ENCODE measurements around the gene SLC22A23. TPM values are rescaled to one million over a fixed set of nuclear protein-coding genes. Genes with fewer than 3 reads are reported as not detected.

SLC22A23 gene
- total RNA-seq, 1 experiment from 2014 or later: 6.8 TPM

DNA sequence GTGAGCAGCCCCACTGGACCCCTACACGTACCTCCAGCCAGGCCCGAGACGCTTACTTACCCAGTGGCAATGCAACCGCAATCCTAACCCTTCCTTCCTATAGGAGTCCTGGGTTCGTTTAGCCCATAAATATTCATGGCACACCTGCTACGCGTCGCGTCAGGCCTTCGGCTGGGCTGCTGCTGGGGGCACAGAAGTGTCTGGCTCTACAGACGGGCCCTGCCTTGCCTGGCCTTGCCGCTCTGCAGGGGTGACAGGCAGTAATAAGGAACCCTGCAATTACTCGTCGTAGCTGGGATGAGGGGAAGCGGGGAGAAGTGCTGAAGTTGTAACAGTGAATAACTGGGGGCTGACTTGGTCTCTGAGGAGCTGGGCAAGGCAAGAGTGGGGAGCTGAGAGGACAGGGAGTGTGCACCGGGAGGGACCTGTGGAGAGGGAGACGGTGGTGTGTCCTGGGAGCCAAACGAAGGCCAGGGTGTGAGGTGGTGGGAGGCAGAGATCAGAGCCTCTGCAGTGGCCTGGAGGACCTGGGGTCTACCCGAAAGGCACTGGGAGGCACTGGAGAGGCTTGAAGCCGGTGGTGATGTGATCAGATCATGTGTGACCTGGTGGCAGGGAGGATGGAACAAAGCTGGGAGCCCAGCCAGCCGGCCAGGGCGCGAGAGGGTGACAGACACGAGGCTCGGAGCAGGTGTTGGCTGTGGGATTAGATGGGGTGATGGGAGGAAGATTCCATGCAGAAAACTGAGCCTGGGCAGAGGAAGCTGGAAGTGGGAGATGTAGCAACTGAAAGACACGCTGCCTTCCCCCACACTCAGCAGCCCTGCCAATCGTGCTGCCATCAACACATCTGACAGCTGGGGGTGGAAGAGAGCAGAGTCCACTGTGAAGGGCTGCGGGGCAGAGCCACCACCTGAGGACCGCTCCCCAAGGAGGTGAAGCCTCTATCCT lies 161.7 kb downstream of the SLC22A23 start:
- no peak overlapping the region for H3K14ac ChIP-seq (ENCODE audit: insufficient read depth, low read length)
- no peaks in the 10 kb centered on the region for H3K9me3 Mint-ChIP-seq
- no peak overlapping the region for H2AFZ ChIP-seq (ENCODE audit: low read length)
- H2BK20ac ChIP-seq (ENCODE audit: low read depth, low read length, poor library complexity, severe bottlenecking): no peak overlapping the region
- no CpG with 5 or more reads among the region's 29 CpGs for WGBS (ENCODE audit: extremely low coverage, insufficient read length, low lambda C conversion rate)
- H3K9me3 ChIP-seq (ENCODE audit: control insufficient read depth, low read depth, low read length): no peaks in the 10 kb centered on the region
- H2AK5ac ChIP-seq (ENCODE audit: insufficient read length, low read length): no peak overlapping the region
- TF ChIP-seq, protein P1, sequence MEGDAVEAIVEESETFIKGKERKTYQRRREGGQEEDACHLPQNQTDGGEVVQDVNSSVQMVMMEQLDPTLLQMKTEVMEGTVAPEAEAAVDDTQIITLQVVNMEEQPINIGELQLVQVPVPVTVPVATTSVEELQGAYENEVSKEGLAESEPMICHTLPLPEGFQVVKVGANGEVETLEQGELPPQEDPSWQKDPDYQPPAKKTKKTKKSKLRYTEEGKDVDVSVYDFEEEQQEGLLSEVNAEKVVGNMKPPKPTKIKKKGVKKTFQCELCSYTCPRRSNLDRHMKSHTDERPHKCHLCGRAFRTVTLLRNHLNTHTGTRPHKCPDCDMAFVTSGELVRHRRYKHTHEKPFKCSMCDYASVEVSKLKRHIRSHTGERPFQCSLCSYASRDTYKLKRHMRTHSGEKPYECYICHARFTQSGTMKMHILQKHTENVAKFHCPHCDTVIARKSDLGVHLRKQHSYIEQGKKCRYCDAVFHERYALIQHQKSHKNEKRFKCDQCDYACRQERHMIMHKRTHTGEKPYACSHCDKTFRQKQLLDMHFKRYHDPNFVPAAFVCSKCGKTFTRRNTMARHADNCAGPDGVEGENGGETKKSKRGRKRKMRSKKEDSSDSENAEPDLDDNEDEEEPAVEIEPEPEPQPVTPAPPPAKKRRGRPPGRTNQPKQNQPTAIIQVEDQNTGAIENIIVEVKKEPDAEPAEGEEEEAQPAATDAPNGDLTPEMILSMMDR (conservative IDR thresholded peaks at IDR 0.05): peak; percentile 59; the same call in 2 of the 3 replicates
- H3K4ac ChIP-seq (ENCODE audit: low read depth, low read length): no peak overlapping the region
- H3K27ac ChIP-seq (ENCODE audit: insufficient read length, low read depth, low read length): no peak overlapping the region
- no peaks in the 10 kb centered on the region for H3K79me1 ChIP-seq (ENCODE audit: insufficient read depth, low read depth, low read length, poor library complexity, severe bottlenecking)
- no peak overlapping the region for H4K91ac ChIP-seq (ENCODE audit: insufficient read length, low read depth, low read length)
- peak overlapping the region in 2 of 3 experiments; percentile 59 to 74; a peak in 4 of 7 replicates for H3K27ac Mint-ChIP-seq
- H4K20me1 ChIP-seq (ENCODE audit: control insufficient read depth, insufficient read depth, insufficient read length): no peaks in the 10 kb centered on the region
- DNase-seq: no peak
- H3K79me2 ChIP-seq (ENCODE audit: insufficient read depth, low read length): no peaks in the 10 kb centered on the region
- H2BK12ac ChIP-seq (ENCODE audit: insufficient read length, low read depth, low read length): no peak overlapping the region
- no peaks in the 10 kb centered on the region for H3K23me2 ChIP-seq (ENCODE audit: insufficient read length, low read depth, low read length, poor library complexity, severe bottlenecking)
- no peak overlapping the region for H3K56ac ChIP-seq (ENCODE audit: insufficient read length, low read depth, low read length)
- peaks cover 0 to 22% (median 0%) of the 10 kb centered on the region in 3 experiments; a peak in 3 of 7 replicates for H3K36me3 Mint-ChIP-seq (ENCODE audit: insufficient read depth in 1 of 3, low read depth in 3 of 3)
- no peaks in the 10 kb centered on the region for H3K27me3 ChIP-seq (ENCODE audit: insufficient read depth, low read length)
- no peak overlapping the region for H3K9ac ChIP-seq (ENCODE audit: extremely low read depth, insufficient read length, low read length)
- no peaks in the 10 kb centered on the region for H3K4me1 ChIP-seq (ENCODE audit: insufficient read depth, low read length)
- no peak overlapping the region for H2BK120ac ChIP-seq (ENCODE audit: low read depth, low read length, poor library complexity, severe bottlenecking)
- H3T11ph ChIP-seq (ENCODE audit: low read length): no peak overlapping the region
- no peak overlapping the region for H3K23ac ChIP-seq (ENCODE audit: insufficient read length, low read depth, low read length)
- peaks cover 15 to 16% of the 10 kb centered on the region in 2 experiments; a peak in 3 of 4 replicates for H3K4me1 Mint-ChIP-seq
- H3K27me3 Mint-ChIP-seq (ENCODE audit: low read depth): no peaks in the 10 kb centered on the region; the same call in 1 of the 2 replicates
- H4K5ac ChIP-seq (ENCODE audit: insufficient read length, low read depth, low read length): no peak overlapping the region
- H2BK15ac ChIP-seq (ENCODE audit: low read depth, low read length): no peak overlapping the region
- H3K4me3 Mint-ChIP-seq: no peak overlapping the region; a peak in 1 of 5 replicates
- no peak overlapping the region for H3K18ac ChIP-seq (ENCODE audit: insufficient read length, low read depth, low read length)
- no peak overlapping the region for H4K8ac ChIP-seq (replicated peaks; ENCODE audit: insufficient read length, low read depth, low read length)
- no peak overlapping the region for H2BK5ac ChIP-seq (ENCODE audit: insufficient read length, low read length)
- H3K4me2 ChIP-seq (ENCODE audit: insufficient read depth, insufficient read length, low read length): no peak overlapping the region
